Measurements from ENCODE around the gene EXPH5. TPM values are rescaled to one million over a fixed set of nuclear protein-coding genes. Genes with fewer than 3 reads are reported as not detected.

The EXPH5 gene
- total RNA-seq, 4 donors from 2014 or later: 0.26 to 9.5 (median 4.5) TPM

DNA sequence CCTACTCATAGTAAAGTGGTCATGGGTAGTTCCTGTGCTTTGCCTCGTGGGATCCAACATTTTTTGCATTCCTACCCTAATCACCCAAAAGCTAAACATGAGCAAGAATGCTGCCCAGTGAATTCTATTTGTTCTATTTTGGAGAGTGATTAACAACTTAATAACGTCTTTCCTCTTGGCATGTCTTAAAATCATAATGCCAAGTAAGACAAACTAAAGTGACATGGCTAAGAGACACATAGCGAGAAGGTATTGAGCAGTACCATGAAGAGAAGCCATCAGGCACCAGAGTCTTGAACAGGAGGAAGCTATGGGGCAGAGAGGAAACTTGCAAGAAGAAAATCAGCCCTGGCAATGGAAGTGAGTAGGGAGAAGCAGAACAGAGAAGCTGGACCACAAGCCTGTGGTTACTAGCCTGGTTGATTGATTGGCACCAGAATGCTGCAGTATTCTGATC, 32.0 kb downstream of the EXPH5 start:
- TF ChIP-seq, protein P1, sequence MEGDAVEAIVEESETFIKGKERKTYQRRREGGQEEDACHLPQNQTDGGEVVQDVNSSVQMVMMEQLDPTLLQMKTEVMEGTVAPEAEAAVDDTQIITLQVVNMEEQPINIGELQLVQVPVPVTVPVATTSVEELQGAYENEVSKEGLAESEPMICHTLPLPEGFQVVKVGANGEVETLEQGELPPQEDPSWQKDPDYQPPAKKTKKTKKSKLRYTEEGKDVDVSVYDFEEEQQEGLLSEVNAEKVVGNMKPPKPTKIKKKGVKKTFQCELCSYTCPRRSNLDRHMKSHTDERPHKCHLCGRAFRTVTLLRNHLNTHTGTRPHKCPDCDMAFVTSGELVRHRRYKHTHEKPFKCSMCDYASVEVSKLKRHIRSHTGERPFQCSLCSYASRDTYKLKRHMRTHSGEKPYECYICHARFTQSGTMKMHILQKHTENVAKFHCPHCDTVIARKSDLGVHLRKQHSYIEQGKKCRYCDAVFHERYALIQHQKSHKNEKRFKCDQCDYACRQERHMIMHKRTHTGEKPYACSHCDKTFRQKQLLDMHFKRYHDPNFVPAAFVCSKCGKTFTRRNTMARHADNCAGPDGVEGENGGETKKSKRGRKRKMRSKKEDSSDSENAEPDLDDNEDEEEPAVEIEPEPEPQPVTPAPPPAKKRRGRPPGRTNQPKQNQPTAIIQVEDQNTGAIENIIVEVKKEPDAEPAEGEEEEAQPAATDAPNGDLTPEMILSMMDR (IDR thresholded peaks at IDR 0.05): no peak
- TF ChIP-seq POLR2A (IDR thresholded peaks at IDR 0.05): no peak
- H3K4me3 ChIP-seq: no peak overlapping the region
- no peak for DNase-seq
- no peaks in the 10 kb centered on the region for H3K27me3 ChIP-seq
- no peaks in the 10 kb centered on the region for H3K9me3 ChIP-seq
- intact Hi-C loops (cut with DNase I; ENCODE audit: low total_unique reads): no loop called here
- no peaks in the 10 kb centered on the region for H3K4me1 ChIP-seq
- H3K27ac ChIP-seq: no peak overlapping the region
- H3K36me3 ChIP-seq: no peaks in the 10 kb centered on the region

DNA sequence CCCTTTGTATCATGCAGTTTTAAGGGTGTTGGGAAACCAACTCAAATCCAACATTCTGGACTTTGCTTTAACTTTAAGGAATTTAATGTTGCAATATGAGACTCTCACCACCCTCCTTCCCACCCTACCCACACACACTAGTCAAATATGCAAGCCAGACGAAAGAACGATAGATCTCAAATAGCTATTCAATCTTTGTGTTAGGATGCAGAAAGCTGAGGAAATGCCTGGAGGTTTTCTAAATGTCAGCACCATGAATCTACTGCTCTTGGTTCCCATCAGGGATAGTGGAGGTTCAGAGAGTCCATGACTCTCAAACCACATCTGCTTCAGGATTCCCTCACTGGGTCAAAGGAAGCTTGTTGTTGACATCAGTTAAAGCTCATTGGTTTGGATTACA, 33.7 kb downstream of the EXPH5 start:
- intact Hi-C loops (cut with DNase I; ENCODE audit: low total_unique reads): no loop called here
- no peaks in the 10 kb centered on the region for H3K36me3 ChIP-seq
- TF ChIP-seq POLR2A (IDR thresholded peaks at IDR 0.05): no peak
- TF ChIP-seq, protein P1 (IDR thresholded peaks at IDR 0.05): no peak
- H3K4me1 ChIP-seq: no peaks in the 10 kb centered on the region
- no peaks in the 10 kb centered on the region for H3K9me3 ChIP-seq
- H3K27ac ChIP-seq: no peak overlapping the region
- H3K4me3 ChIP-seq: no peak overlapping the region
- H3K27me3 ChIP-seq: no peaks in the 10 kb centered on the region
- no peak for DNase-seq

DNA sequence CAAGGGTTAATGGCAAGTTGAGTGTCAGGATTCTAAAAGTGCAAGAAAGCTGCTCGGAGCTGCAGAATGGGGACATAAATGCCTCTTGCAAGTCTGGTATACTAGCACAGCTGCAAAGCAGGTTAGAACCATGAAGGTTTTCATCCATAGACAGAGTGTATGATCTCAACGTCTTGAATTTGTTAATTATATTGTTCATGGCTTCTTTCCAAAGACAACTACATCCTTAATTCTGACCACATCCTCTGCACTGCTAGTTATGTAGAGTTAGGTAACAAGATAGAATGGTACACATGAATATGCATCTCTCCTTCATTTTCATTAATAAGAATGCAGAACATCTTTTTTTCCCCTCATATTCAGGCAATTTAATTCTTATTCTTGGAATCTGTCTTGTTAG, 34.2 kb downstream of the EXPH5 start:
- no peak for DNase-seq
- TF ChIP-seq POLR2A (IDR thresholded peaks at IDR 0.05): no peak
- TF ChIP-seq, protein P1 (IDR thresholded peaks at IDR 0.05): no peak
- no peaks in the 10 kb centered on the region for H3K27me3 ChIP-seq
- no peak overlapping the region for H3K4me3 ChIP-seq
- intact Hi-C loops (cut with DNase I; ENCODE audit: low total_unique reads): no loop called here
- no peaks in the 10 kb centered on the region for H3K4me1 ChIP-seq
- H3K27ac ChIP-seq: no peak overlapping the region
- no peaks in the 10 kb centered on the region for H3K36me3 ChIP-seq
- no peaks in the 10 kb centered on the region for H3K9me3 ChIP-seq

DNA sequence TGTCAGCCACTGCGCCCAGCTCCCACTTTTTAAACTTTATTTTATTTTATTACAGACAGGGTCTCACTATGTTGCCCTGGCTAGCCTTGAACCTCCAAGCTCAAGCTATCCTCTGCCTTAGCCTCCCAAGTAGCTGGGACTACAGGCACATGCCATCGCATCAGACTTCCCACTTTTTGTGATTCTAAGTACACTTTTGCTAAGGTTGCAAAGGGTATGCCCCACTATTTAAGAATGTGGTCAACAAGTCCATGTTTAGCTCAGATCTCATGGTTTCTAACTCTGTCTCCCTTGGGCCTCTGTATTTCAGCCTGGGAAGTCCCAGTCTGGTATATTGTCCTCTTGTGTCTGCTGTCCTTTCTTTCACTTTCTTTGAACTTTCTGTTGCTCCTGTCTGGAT, 35.3 kb downstream of the EXPH5 start:
- Histone ChIP-seq H3K36me3 (no peaks in the 10 kb centered on the region), H3K27me3 (no peaks in the 10 kb centered on the region), H3K9me3 (no peaks in the 10 kb centered on the region), H3K4me1 (no peaks in the 10 kb centered on the region), H3K4me3 (no peak overlapping the region), H3K27ac (no peak overlapping the region)
- DNase-seq: no peak
- TF ChIP-seq POLR2A (IDR thresholded peaks at IDR 0.05): no peak
- TF ChIP-seq, protein P1 (IDR thresholded peaks at IDR 0.05): no peak
- intact Hi-C loops (cut with DNase I; ENCODE audit: low total_unique reads): no loop called here

DNA sequence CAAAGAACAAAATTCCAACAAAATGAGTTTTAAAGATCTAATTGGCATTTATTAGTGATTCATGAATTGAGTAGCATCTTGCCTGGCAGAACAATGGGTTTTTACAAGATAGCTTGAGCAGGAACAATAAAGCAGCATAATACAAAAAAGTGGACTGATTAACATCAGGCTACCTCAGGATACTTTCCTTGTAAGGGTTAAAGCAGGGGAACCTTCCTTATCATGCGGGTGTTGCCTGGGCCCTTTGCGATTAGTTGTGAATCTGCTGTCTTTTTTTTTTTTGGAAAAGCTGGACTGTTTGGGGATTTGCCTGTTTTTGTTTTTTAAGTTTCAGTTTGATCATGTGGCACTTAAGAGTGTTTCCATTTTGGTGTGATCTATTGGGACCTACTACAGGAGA, 37.5 kb downstream of the EXPH5 start:
- Histone ChIP-seq H3K9me3 (no peaks in the 10 kb centered on the region), H3K4me3 (no peak overlapping the region), H3K27me3 (no peaks in the 10 kb centered on the region), H3K27ac (no peak overlapping the region), H3K36me3 (no peaks in the 10 kb centered on the region), H3K4me1 (no peaks in the 10 kb centered on the region)
- TF ChIP-seq POLR2A (IDR thresholded peaks at IDR 0.05): no peak
- TF ChIP-seq, protein P1 (IDR thresholded peaks at IDR 0.05): no peak
- DNase-seq: no peak
- intact Hi-C loops (cut with DNase I; ENCODE audit: low total_unique reads): no loop called here

Measured in uterus (tissue), 4 donors.